HG03280 (cell line): Measurements from ENCODE around the gene FAM107A.

Experiments used
- ATAC-seq: cut with Tn5 transposase; IDR thresholded peaks from one replicate; pipeline ENCODE4 v1.9.1; 2021; ENCODE audit warnings: mild to moderate bottlenecking, moderate library complexity; ENCODE audit not compliant: unreplicated experiment

FAM107A gene

DNA sequence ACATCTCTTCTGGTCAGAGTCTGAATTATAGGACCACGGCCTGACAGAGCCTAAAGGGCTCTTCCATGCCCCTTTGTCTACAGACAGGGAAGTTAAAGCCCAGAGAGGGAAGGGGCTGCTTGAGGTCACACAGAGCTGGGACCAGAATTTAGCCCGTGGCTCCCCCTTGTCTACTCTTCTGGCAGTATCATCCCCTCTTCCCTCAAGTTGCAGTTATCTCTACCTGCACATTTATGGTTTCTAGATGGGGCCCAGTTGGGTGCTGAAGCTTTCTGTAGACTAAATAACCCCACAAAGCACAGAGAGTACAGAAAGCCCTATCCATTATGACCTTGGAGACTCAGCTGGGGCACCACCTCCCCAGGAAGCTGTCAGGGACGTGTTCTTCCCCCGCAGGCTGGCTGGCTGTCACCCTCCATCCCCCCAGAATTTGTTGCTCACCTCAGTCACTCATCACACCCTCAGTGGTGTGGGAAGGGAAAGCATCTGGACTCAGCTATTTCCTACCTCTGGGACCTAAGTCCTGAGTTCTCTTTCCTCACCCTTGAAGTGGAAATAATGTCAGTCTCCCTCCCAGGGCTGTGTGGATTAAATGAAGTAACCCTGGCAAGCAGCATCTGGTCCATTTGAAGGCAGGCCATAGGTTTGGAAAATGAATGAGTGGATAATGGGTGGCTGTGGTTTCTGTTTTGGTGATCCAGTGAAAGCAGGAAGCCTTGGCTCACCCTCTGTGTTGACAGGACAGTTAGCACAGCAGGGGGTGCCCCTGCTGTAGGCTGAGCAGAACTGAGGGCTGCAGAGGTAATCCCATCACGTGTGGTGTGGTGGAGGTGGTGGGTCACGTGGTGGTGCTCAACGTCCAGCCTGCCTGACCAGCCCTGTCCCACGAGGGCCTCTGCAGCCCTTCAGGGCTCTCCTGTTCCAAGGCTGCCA, 56.5 kb downstream of the FAM107A start:
- ATAC-seq, result no peak

DNA sequence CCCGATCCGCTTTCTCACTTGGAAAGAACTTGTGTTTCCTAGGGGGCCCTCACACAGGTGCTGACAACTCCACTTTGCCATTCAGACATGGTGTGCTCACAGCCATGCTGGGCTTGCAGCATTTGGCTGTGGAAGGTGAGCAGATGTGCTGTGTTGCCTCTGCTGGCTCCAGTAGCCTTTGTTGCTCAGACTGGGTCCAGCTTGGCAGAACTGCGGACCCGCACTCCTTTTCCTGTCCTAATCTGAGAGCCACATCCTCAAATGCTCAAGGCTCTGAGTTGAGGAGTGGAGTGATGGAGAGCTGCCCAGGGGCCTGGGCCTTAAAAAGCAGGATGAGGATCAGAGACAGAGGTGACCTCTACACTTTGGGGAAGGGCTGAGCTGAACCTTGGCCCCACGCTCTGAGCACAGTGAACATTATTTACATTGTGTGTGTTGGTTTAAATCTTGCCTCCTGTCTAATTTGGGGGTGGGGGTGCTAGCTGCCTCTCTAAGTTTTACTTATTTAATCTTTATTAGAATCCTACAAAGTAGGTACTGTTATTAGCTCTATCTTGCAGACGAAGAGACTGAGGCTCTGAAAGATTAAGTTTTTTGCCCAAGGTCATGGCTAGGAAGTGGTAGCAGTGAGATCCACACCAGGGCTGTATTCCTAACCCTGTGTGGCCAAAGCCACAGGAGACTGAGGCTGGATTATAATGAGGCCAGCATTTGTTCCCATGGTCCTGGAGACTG, 57.4 kb downstream of the FAM107A start:
- ATAC-seq, result no peak

DNA sequence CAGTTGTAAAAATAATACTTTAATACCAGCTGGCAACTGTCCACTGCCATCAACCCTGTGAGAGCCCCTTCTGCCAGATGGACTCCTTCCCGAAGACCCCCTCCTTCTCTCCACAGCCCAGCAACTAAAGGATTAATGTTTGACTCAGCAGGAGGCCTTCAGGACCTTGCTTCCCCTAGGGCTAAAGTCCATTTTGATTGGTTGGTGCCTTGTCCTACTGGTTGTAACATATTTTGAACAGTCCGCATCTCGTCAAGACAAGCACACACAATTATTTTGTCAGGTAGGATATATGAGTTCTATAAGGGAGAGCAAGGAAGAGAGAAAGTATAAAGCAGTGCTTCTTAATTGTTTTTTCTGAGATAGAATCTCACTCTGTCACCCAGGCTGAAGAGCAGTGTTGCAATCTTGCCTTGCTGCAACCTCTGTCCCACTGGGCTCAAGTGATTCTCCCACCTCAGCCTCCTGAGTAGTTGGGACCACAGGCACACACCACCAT, 58.9 kb downstream of the FAM107A start:
- no peak for ATAC-seq

DNA sequence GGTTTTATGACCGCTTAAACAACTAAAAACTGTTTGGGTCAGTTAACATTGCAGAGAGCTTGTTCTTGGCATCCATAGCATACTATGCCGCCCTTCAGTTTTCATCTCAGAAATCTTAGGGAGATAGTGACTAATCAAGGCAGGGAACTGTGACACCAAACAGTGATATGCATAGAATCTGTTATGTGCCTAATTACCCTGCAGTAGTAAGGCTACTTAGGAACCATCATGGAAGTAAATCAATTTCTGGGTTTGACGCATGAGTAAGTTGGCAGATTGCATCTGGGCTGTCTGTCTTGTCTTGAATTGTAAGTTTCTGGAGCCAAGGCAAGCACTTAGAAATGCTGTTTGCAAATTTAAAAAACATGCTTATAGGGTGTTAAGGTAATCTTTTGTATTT, 62.8 kb downstream of the FAM107A start:
- no peak for ATAC-seq
